ENCODE results near the gene NAV3. TPM values are rescaled to one million over a fixed set of nuclear protein-coding genes. Genes with fewer than 3 reads are reported as not detected.

The NAV3 gene
- total RNA-seq, 1 experiment from 2014 or later, result 3.0 TPM

DNA sequence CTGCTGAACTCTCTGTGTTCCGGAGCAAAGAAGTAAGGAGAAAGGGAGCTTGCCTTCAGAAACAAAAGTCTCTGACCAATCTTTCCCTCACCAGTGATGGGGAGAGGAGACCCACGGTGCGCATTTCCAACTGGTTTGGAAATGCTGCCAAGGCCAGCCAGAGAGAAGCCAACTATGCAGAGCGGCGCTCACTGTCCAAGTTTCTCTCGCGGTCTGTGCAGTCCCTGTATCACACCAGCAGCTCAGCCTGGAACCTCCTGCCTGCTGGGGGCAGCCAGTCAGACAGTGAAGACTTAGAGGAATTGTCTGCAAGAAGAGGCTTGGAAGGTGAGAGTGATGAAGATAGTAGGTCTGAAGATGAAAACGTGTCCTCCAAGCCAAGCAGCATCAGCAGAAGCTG lies 206.2 kb downstream of the NAV3 start:
- no peak for DNase-seq

More for the DNA sequence above, 206.2 kb downstream of the NAV3 start:
- Histone ChIP-seq H3K14ac (ENCODE audit: insufficient read depth, low read length) (no peak overlapping the region), H3K4ac (ENCODE audit: low read depth, low read length) (no peak overlapping the region), H2BK12ac (ENCODE audit: insufficient read length, low read depth, low read length) (no peak overlapping the region), H3K9me3 (ENCODE audit: control insufficient read depth, low read depth, low read length) (no peaks in the 10 kb centered on the region), H4K91ac (ENCODE audit: insufficient read length, low read depth, low read length) (no peak overlapping the region), H3K79me2 (ENCODE audit: insufficient read depth, low read length) (no peaks in the 10 kb centered on the region), H3K79me1 (ENCODE audit: insufficient read depth, low read depth, low read length, poor library complexity, severe bottlenecking) (no peaks in the 10 kb centered on the region), H3K27ac (ENCODE audit: insufficient read length, low read depth, low read length) (no peak overlapping the region), H2AK5ac (ENCODE audit: insufficient read length, low read length) (no peak overlapping the region), H3K56ac (ENCODE audit: insufficient read length, low read depth, low read length) (no peak overlapping the region), H4K5ac (ENCODE audit: insufficient read length, low read depth, low read length) (no peak overlapping the region), H3K23me2 (ENCODE audit: insufficient read length, low read depth, low read length, poor library complexity, severe bottlenecking) (no peaks in the 10 kb centered on the region), H2BK20ac (ENCODE audit: low read depth, low read length, poor library complexity, severe bottlenecking) (no peak overlapping the region), H3K27me3 (ENCODE audit: insufficient read depth, low read length) (no peaks in the 10 kb centered on the region), H3K9ac (ENCODE audit: extremely low read depth, insufficient read length, low read length) (no peak overlapping the region), H4K8ac (replicated peaks; ENCODE audit: insufficient read length, low read depth, low read length) (no peak overlapping the region), H2BK5ac (ENCODE audit: insufficient read length, low read length) (no peak overlapping the region), H2BK15ac (ENCODE audit: low read depth, low read length) (no peak overlapping the region), H2BK120ac (ENCODE audit: low read depth, low read length, poor library complexity, severe bottlenecking) (no peak overlapping the region), H3K4me1 (ENCODE audit: insufficient read depth, low read length) (no peaks in the 10 kb centered on the region), H3K23ac (ENCODE audit: insufficient read length, low read depth, low read length) (no peak overlapping the region), H3K4me2 (ENCODE audit: insufficient read depth, insufficient read length, low read length) (no peak overlapping the region), H2AFZ (ENCODE audit: low read length) (no peak overlapping the region), H3K18ac (ENCODE audit: insufficient read length, low read depth, low read length) (no peak overlapping the region), H4K20me1 (ENCODE audit: control insufficient read depth, insufficient read depth, insufficient read length) (no peaks in the 10 kb centered on the region), H3T11ph (ENCODE audit: low read length) (peak overlapping the region; percentile 62)
- WGBS (ENCODE audit: extremely low coverage, insufficient read length, low lambda C conversion rate), result no CpG with 5 or more reads among the region's 8 CpGs
- TF ChIP-seq CTCF (conservative IDR thresholded peaks at IDR 0.05), result no peak
- no peak overlapping the region for H3K4me3 Mint-ChIP-seq
- peaks cover 0 to 3% of the 10 kb centered on the region in 2 experiments; a peak in 1 of 4 replicates for H3K4me1 Mint-ChIP-seq
- H3K27ac Mint-ChIP-seq, result no peak overlapping the region; a peak in 1 of 7 replicates
- no peaks in the 10 kb centered on the region for H3K9me3 Mint-ChIP-seq
- no peaks in the 10 kb centered on the region for H3K27me3 Mint-ChIP-seq (ENCODE audit: low read depth)
- no peaks in the 10 kb centered on the region for H3K36me3 Mint-ChIP-seq (ENCODE audit: insufficient read depth in 1 of 3, low read depth in 3 of 3)
